ENCODE data around the gene PEF1. TPM values are rescaled to one million over a fixed set of nuclear protein-coding genes. Genes with fewer than 3 reads are reported as not detected.

PEF1 gene
- total RNA-seq, 4 donors from 2014 or later: 48.4 to 72.1 (median 61.9) TPM

DNA sequence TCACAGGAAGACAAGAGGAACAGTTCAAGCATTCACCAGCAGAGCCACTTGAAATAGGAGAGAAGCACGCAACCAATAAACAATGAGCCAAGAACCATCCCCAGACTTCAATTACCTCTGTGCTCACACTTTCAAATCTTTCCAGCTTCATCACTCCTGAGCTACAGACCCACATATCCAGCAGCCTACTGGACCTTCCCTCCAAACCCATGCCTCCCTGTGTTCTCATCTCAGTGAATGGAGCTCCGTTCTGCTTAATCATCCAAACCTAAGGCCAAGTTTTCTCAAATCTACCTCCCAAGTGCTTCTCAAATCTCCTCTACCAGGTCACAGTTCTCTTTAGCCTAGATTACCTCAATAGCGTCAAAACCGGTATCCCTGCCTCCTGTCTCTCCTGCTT is 3.7 kb downstream of the PEF1 start:
- no peaks in the 10 kb centered on the region for H3K27me3 ChIP-seq
- no peak for DNase-seq
- H3K9me3 ChIP-seq: no peaks in the 10 kb centered on the region
- no peak overlapping the region for H3K27ac ChIP-seq
- intact Hi-C loops (cut with DNase I; ENCODE audit: low total_unique reads): no loop called here
- H3K36me3 ChIP-seq: no peaks in the 10 kb centered on the region
- TF ChIP-seq, protein P1, sequence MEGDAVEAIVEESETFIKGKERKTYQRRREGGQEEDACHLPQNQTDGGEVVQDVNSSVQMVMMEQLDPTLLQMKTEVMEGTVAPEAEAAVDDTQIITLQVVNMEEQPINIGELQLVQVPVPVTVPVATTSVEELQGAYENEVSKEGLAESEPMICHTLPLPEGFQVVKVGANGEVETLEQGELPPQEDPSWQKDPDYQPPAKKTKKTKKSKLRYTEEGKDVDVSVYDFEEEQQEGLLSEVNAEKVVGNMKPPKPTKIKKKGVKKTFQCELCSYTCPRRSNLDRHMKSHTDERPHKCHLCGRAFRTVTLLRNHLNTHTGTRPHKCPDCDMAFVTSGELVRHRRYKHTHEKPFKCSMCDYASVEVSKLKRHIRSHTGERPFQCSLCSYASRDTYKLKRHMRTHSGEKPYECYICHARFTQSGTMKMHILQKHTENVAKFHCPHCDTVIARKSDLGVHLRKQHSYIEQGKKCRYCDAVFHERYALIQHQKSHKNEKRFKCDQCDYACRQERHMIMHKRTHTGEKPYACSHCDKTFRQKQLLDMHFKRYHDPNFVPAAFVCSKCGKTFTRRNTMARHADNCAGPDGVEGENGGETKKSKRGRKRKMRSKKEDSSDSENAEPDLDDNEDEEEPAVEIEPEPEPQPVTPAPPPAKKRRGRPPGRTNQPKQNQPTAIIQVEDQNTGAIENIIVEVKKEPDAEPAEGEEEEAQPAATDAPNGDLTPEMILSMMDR (IDR thresholded peaks at IDR 0.05): no peak
- TF ChIP-seq POLR2A (IDR thresholded peaks at IDR 0.05): no peak
- no peak overlapping the region for H3K4me3 ChIP-seq
- peaks cover 10 to 21% of the 10 kb centered on the region in 2 donors for H3K4me1 ChIP-seq

DNA sequence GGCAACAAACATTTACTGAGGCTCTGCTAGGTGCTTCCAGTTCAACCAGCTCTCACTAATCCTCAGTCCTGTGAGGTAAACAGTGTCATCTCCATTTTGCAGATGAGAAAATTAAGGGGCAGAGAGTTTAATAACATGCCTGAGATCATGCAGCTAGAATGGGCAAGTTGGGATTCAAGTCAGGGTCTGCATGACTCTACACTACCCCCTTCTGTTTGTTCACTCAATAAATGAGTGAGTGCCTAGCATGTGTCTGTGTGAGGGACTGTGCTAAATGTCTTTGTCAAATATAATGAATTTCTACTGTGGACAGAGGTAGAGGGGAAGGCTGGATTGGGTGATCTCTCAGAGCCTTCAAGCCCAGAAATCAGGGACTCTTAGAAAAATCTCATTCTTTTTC is 4.5 kb downstream of the PEF1 start:
- TF ChIP-seq POLR2A (IDR thresholded peaks at IDR 0.05): no peak
- TF ChIP-seq, protein P1 (IDR thresholded peaks at IDR 0.05): no peak
- intact Hi-C loops (cut with DNase I; ENCODE audit: low total_unique reads): no loop called here
- Histone ChIP-seq H3K36me3 (no peaks in the 10 kb centered on the region), H3K9me3 (no peaks in the 10 kb centered on the region), H3K4me3 (no peak overlapping the region), H3K4me1 (peaks cover 10 to 21% of the 10 kb centered on the region in 2 donors), H3K27me3 (no peaks in the 10 kb centered on the region), H3K27ac (no peak overlapping the region)
- DNase-seq: no peak

DNA sequence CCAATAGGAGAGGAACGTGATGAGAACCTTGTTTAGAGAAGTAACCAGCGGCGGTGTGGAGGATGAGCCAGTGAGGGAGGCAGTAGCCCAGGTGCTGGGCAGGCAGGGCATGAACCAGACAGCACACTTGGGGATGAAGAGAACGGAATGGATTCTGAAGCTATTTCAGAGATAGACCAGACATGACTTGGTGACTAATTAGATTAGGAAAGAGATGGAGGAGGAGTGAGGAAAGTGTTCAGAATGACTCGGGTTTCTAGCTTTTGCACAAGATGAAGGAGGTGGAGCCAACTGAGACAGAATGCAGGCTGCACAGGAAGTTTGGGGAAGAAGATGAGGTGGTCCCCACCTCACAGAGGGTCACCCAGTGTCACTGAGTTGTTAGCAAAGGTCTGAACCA is 5.1 kb downstream of the PEF1 start:
- no peaks in the 10 kb centered on the region for H3K27me3 ChIP-seq
- H3K36me3 ChIP-seq: no peaks in the 10 kb centered on the region
- peaks cover 10 to 21% of the 10 kb centered on the region in 2 donors for H3K4me1 ChIP-seq
- no peak overlapping the region for H3K4me3 ChIP-seq
- intact Hi-C loops (cut with DNase I; ENCODE audit: low total_unique reads): no loop called here
- TF ChIP-seq, protein P1 (IDR thresholded peaks at IDR 0.05): no peak
- TF ChIP-seq POLR2A (IDR thresholded peaks at IDR 0.05): no peak
- H3K27ac ChIP-seq: no peak overlapping the region
- no peak for DNase-seq
- H3K9me3 ChIP-seq: no peaks in the 10 kb centered on the region

DNA sequence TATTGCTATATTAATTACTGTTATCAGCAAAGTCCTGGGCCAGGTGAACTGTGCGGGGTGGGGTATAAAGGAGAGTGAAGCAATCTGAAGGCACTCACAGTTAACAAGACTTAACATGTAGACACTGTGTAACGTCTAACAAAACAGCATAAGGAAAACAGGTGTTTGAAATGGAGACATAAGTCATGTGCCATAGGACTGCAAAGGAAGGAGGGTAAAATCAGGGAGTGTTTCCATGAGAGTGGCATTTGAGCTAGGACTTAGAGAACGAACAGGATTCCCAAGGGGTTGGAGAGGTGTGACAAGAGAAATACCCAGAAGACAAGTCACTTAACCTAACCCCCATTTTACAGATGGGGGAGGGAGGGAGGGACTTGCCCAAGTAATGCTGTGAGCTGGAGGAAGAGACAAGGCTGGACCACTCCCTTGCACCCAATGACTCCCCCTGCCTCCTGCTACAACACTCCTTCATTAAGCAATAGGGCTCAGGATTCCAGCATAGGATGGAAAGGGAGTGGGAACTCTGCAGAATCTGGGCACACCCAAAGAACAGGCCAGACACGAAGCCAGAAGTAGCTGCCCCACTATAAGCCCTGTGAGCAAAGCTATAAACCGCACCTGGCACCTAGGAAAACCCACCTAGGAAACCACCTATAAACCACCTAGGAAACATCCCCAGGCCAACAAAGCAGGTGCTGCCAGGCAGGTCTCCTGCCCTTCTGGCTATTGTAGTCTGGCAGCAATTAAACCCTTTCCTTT is 6.6 kb downstream of the PEF1 start:
- TF ChIP-seq POLR2A (IDR thresholded peaks at IDR 0.05): no peak
- TF ChIP-seq, protein P1 (IDR thresholded peaks at IDR 0.05): no peak
- Histone ChIP-seq H3K9me3 (no peaks in the 10 kb centered on the region), H3K4me3 (no peak overlapping the region), H3K27me3 (no peaks in the 10 kb centered on the region), H3K4me1 (peaks cover 10% of the 10 kb centered on the region in 2 donors), H3K36me3 (no peaks in the 10 kb centered on the region), H3K27ac (no peak overlapping the region)
- DNase-seq: no peak
- intact Hi-C loops (cut with DNase I; ENCODE audit: low total_unique reads): no loop called here

DNA sequence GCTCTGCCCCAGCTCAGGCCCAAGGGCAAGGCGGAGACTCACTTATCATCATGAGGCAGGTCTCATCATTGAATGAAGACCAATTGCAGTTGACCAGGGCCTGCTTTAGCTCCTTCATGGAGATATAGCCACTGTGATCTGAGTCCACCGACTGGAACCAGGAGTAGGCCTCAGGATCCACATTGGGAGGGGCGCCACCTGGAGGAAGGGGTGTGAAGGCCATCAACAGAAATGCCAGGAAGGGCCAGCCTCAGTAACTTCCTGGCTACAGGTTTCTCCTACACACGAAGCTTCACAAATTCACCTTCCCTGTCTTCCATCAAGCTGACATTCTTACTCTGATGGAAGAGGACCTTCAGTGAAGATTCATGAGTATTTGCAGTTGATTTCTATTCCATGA is 11.6 kb downstream of the PEF1 start:
- no peaks in the 10 kb centered on the region for H3K27me3 ChIP-seq
- H3K9me3 ChIP-seq: no peaks in the 10 kb centered on the region
- H3K27ac ChIP-seq: no peak overlapping the region
- intact Hi-C loops (cut with DNase I; ENCODE audit: low total_unique reads): no loop called here
- H3K4me1 ChIP-seq: peaks cover 0 to 1% of the 10 kb centered on the region in 2 donors
- H3K4me3 ChIP-seq: no peak overlapping the region
- TF ChIP-seq, protein P1 (IDR thresholded peaks at IDR 0.05): no peak
- no peak for TF ChIP-seq POLR2A (IDR thresholded peaks at IDR 0.05)
- H3K36me3 ChIP-seq: no peaks in the 10 kb centered on the region
- DNase-seq: no peak
